DMS153 treated with DMSO at 0.1 percent for 48 hours (cell line): Measurements from ENCODE around the gene HTR2C.

Experiments
- DNase-seq: peaks from one replicate; lab custom pipeline; 2025; ENCODE audit not compliant: unreplicated experiment; lab: John Stamatoyannopoulos, UW

The HTR2C gene

GRCh38 chrX:114952696-114953095, 368.8 kb downstream of the HTR2C start:
- DNase-seq = no peak
